IMR-90 (cell line): ENCODE data around the gene NPHP4. TPM values are rescaled to one million over a fixed set of nuclear protein-coding genes. Genes with fewer than 3 reads are reported as not detected.

Experiments used
- ATAC-seq: fragments of 200-7000 bp; cut with Tn5 transposase; 2 replicates; pipeline ENCODE4 v1.9.1; 2020; ENCODE audit warnings: low read depth, mild to moderate bottlenecking, moderate library complexity
- BruUV-seq: library from RNA; stranded (reverse); fragments of 400-500 nt; replicated peaks from 2 replicates; lab custom pipeline; 2021; lab: Mats Ljungman, UMichigan
- CTCF ChIA-PET: fragments of 300-600 bp; formaldehyde crosslinking; extraction: SDS; loops from one replicate; lab custom pipeline; 2021; ENCODE audit warnings: antibody characterized with exemption; lab: Yijun Ruan, JAX
- POLR2A ChIA-PET: fragments of 300-600 bp; sonication (Branson Sonifier 250); formaldehyde crosslinking; loops from one replicate; lab custom pipeline; 2022; ENCODE audit warnings: antibody characterized with exemption; ENCODE audit not compliant: unreplicated experiment; lab: Charles Lee
- DNase-seq: peaks from one replicate; pipeline ENCODE4 v3.0.0; 2013
- H2AFZ ChIP-seq: replicated peaks from 2 replicates; pipeline ENCODE3; 2013; ENCODE audit warnings: low read length, mild to moderate bottlenecking; ENCODE audit not compliant: poor library complexity
- H2AK5ac ChIP-seq: 2 replicates; pipeline ENCODE4 v1.6.1; 2013; ENCODE audit warnings: low read depth, low read length, inconsistent platforms
- H2AK9ac ChIP-seq: replicated peaks from 2 replicates; pipeline ENCODE3; 2013; ENCODE audit warnings: mild to moderate bottlenecking, low read depth, low read length, moderate library complexity; ENCODE audit not compliant: poor library complexity
- H2BK120ac ChIP-seq: 2 replicates; pipeline ENCODE4 v1.6.1; 2013; ENCODE audit warnings: low read depth, low read length, inconsistent platforms
- H2BK15ac ChIP-seq: 3 replicates; pipeline ENCODE4 v1.6.1; 2013; ENCODE audit warnings: low read depth, low read length, inconsistent platforms
- H2BK20ac ChIP-seq: 2 replicates; pipeline ENCODE4 v1.6.1; 2013; ENCODE audit warnings: low read depth, mild to moderate bottlenecking, inconsistent platforms, low read length, moderate library complexity
- H2BK5ac ChIP-seq: 2 replicates; pipeline ENCODE4 v1.6.1; 2013; ENCODE audit warnings: mild to moderate bottlenecking, low read depth, low read length, inconsistent platforms; ENCODE audit not compliant: poor library complexity, severe bottlenecking
- H3K14ac ChIP-seq: replicated peaks from 2 replicates; pipeline ENCODE4 v1.6.1; 2013; ENCODE audit warnings: low read depth, low read length, inconsistent platforms
- H3K18ac ChIP-seq: 2 replicates; pipeline ENCODE4 v1.6.1; 2013; ENCODE audit warnings: low read depth, low read length, control low read depth
- H3K23ac ChIP-seq: 2 replicates; pipeline ENCODE4 v1.6.1; 2013; ENCODE audit warnings: low read depth, low read length, inconsistent platforms
- H3K27ac ChIP-seq: 2 replicates; pipeline ENCODE4 v1.5.1; 2013; ENCODE audit warnings: mild to moderate bottlenecking, control low read depth, low read length; ENCODE audit not compliant: insufficient read depth
- H3K27me3 ChIP-seq: 2 replicates; pipeline ENCODE4 v1.6.1; 2013; ENCODE audit warnings: low read length; ENCODE audit not compliant: control insufficient read depth, insufficient read depth
- H3K36me3 ChIP-seq: 2 replicates; pipeline ENCODE4 v1.6.1; 2013; ENCODE audit warnings: low read length, mixed read lengths; ENCODE audit not compliant: control insufficient read depth, insufficient read depth
- H3K4ac ChIP-seq: 2 replicates; pipeline ENCODE4 v1.6.1; 2013; ENCODE audit warnings: low read depth, low read length, inconsistent platforms
- H3K4me1 ChIP-seq: 2 replicates; pipeline ENCODE4 v1.6.1; 2013; ENCODE audit warnings: low read length, mixed read lengths; ENCODE audit not compliant: control insufficient read depth, insufficient read depth
- H3K4me2 ChIP-seq: 2 replicates; pipeline ENCODE4 v1.6.1; 2013; ENCODE audit warnings: low read depth, mild to moderate bottlenecking, control low read depth, low read length, moderate library complexity
- H3K4me3 ChIP-seq: 2 replicates; pipeline ENCODE4 v1.5.1; 2013; ENCODE audit warnings: low read depth, mild to moderate bottlenecking, control low read depth, low read length, moderate library complexity; ENCODE audit not compliant: insufficient read depth
- H3K56ac ChIP-seq: 2 replicates; pipeline ENCODE4 v1.6.1; 2013; ENCODE audit warnings: low read length, inconsistent platforms; ENCODE audit not compliant: insufficient read depth; ENCODE audit errors: extremely low read depth
- H3K79me1 ChIP-seq, 2 experiments: 2 replicates each; pipeline ENCODE4 v1.6.1; 2013; ENCODE audit warnings: low read length in 2 of 2, inconsistent platforms in 1 of 2, low read depth in 1 of 2
- H3K9ac ChIP-seq: 2 replicates; pipeline ENCODE4 v1.6.1; 2013; ENCODE audit warnings: low read depth, low read length, control low read depth
- H3K9me1 ChIP-seq: 2 replicates; pipeline ENCODE4 v1.6.1; 2013; ENCODE audit warnings: low read length, inconsistent platforms; ENCODE audit not compliant: insufficient read depth
- H3K9me3 ChIP-seq: 2 replicates; pipeline ENCODE4 v1.6.1; 2013; ENCODE audit warnings: low read length; ENCODE audit not compliant: control insufficient read depth, insufficient read depth
- H4K20me1 ChIP-seq: 2 replicates; pipeline ENCODE4 v1.6.1; 2013; ENCODE audit warnings: low read length, inconsistent platforms; ENCODE audit not compliant: insufficient read depth
- H4K5ac ChIP-seq: 2 replicates; pipeline ENCODE4 v1.6.1; 2013; ENCODE audit warnings: mild to moderate bottlenecking, low read depth, low read length, control low read depth
- H4K8ac ChIP-seq, 2 experiments: 2 replicates each; pipeline ENCODE4 v1.6.1; 2013; ENCODE audit warnings: low read depth in 2 of 2, low read length in 2 of 2, control low read depth in 1 of 2, inconsistent platforms in 1 of 2
- H4K91ac ChIP-seq: 2 replicates; pipeline ENCODE4 v1.6.1; 2013; ENCODE audit warnings: low read depth, low read length, inconsistent platforms; ENCODE audit not compliant: insufficient read depth
- POLR2A ChIP-seq: IDR thresholded peaks from 2 replicates; pipeline ENCODE4 v1.6.1; 2012; ENCODE audit warnings: mild to moderate bottlenecking, low read depth, low read length
- WGBS, 2 experiments: methylation state at CpG; one replicate each; pipeline versions ENCODE4 v1.1.5 to v1.1.7; 2013; ENCODE audit warnings: missing lambda C conversion rate in 2 of 2; ENCODE audit not compliant: insufficient read length in 1 of 2; ENCODE audit errors: extremely low coverage in 2 of 2; 5-methylcytosine and 5-hydroxymethylcytosine counted together
- dilution Hi-C: fragments of 300-500 bp; cut with HindIII; formaldehyde crosslinking; loops from one replicate; pipeline ENCODE4 v1.14.3; 2018; ENCODE audit warnings: low sequenced_read_pairs; ENCODE audit not compliant: unreplicated experiment
- in situ Hi-C: fragments of 300-500 bp; cut with MboI; formaldehyde crosslinking; loops from 3 replicates; pipeline ENCODE4 v1.14.3; 2019; ENCODE audit warnings: low sequenced_read_pairs, inconsistent platforms, mixed read lengths
- intact Hi-C: fragments of 100-400 bp; cut with micrococcal nuclease; formaldehyde crosslinking; loops from 2 replicates; pipeline ENCODE4 v1.10.0; 2022
- polyA plus RNA-seq, 3 experiments: library from polyadenylated mRNA; depleted of rRNA; stranded (reverse); fragments of >200 nt; gene quantifications; 2 replicates each; pipeline ENCODE4 v1.2.3, GENCODE V29; 2012; ENCODE audit warnings: low replicate concordance in 1 of 3
- total RNA-seq: library from RNA; depleted of rRNA; stranded (reverse); fragments of >200 nt; gene quantifications from 2 replicates; pipeline ENCODE4 v1.2.3, GENCODE V29; 2012

Gene NPHP4
- total and polyA plus RNA-seq, 2 of the 4 experiments (the other 2 are of a cell fraction), result 2.0 to 5.5 TPM

DNA sequence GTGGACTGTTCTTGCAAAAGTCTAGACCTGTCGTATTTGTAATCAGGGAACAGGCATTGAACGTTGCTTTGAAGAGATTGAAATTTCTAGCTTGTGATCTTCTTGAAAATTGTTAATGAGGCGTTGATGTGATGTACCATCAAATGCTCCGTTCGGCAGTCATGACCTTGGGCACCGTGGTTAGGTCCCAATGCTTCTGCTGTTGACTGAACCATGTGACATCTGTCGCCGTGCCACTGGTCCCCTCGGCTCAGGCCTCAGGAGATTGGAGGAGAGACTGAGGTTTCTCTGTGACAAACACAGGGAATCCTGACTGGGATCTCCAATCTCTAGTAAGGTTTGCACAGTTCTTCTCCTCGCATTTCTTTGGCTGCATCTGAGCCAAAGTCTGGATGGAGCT lies 35.4 kb upstream of the NPHP4 start:
- no peak overlapping the region for H3K27ac ChIP-seq
- H2BK120ac ChIP-seq, result no peak overlapping the region
- H2BK15ac ChIP-seq, result no peak overlapping the region
- no peak overlapping the region for H2AK5ac ChIP-seq
- H3K9me3 ChIP-seq, result no peaks in the 10 kb centered on the region
- no peak overlapping the region for H3K14ac ChIP-seq
- H4K91ac ChIP-seq, result no peak overlapping the region
- H3K23ac ChIP-seq, result no peak overlapping the region
- no peaks in the 10 kb centered on the region for H3K9me1 ChIP-seq
- H2AFZ ChIP-seq, result no peak overlapping the region
- H3K4ac ChIP-seq, result no peak overlapping the region
- H3K56ac ChIP-seq, result no peak overlapping the region
- no peak overlapping the region for H2AK9ac ChIP-seq
- H2BK5ac ChIP-seq, result no peak overlapping the region
- intact Hi-C loops, result no loop called here
- WGBS, 2 experiments, result 34% methylated on average over 3 of the region's 10 CpGs; no CpG with 5 or more reads in 1 of the 2 experiments
- in situ Hi-C loops, result no loop called here
- dilution Hi-C loops, result no loop called here
- no peak for TF ChIP-seq POLR2A
- no peak for DNase-seq
- BruUV-seq, result no TSS peak
- H3K4me1 ChIP-seq, result peaks cover 5% of the 10 kb centered on the region; the same call in 1 of the 2 replicates
- no peak overlapping the region for H3K4me2 ChIP-seq
- ATAC-seq, result no peak
- H3K36me3 ChIP-seq, result no peaks in the 10 kb centered on the region
- ChIA-PET CTCF (no interaction called here), POLR2A (no interaction called here)
- H3K4me3 ChIP-seq, result no peak overlapping the region
- no peaks in the 10 kb centered on the region for H3K79me1 ChIP-seq
- H4K20me1 ChIP-seq, result no peaks in the 10 kb centered on the region; the same call in 1 of the 2 replicates
- H4K8ac ChIP-seq, result no peak overlapping the region
- no peaks in the 10 kb centered on the region; the same call in 1 of the 2 replicates for H3K27me3 ChIP-seq
- no peak overlapping the region for H3K9ac ChIP-seq
- H4K5ac ChIP-seq, result no peak overlapping the region
- no peak overlapping the region for H3K18ac ChIP-seq
- no peak overlapping the region for H2BK20ac ChIP-seq
